ENCODE data around the gene ESRRA. TPM values are rescaled to one million over a fixed set of nuclear protein-coding genes. Genes with fewer than 3 reads are reported as not detected.

The ESRRA gene
- total RNA-seq, 1 experiment from 2014 or later = 111 TPM

GRCh38 chr11:64318766-64319761, 13.7 kb downstream of the ESRRA start:
- no peaks in the 10 kb centered on the region for H4K20me1 ChIP-seq (ENCODE audit: low read length)
- no peak overlapping the region; the same call in 1 of the 2 replicates for H3K27ac ChIP-seq (ENCODE audit: low read length)
- peaks cover 49% of the 10 kb centered on the region for H3K79me2 ChIP-seq (ENCODE audit: low read length)
- no peak for ATAC-seq
- no peaks in the 10 kb centered on the region for H3K27me3 ChIP-seq (ENCODE audit: low read length)
- H3K9ac ChIP-seq (ENCODE audit: low read length) = peak overlapping the region; percentile 93
- intact Hi-C loops (cut with micrococcal nuclease) = loop anchor here (1.0 kb wide), 2 partner anchors 10 to 36 kb away; no protein-coding TSS in a partner anchor
- no peak for TF ChIP-seq CTCF (conservative IDR thresholded peaks at IDR 0.05; ENCODE audit: low read depth, low read length)
- no peak for TF ChIP-seq EZH2phosphoT487 (IDR thresholded peaks at IDR 0.05; ENCODE audit: borderline replicate concordance, low read length)
- TF ChIP-seq EZH2 (IDR thresholded peaks at IDR 0.05; ENCODE audit: low read length, unreplicated experiment) = no peak
- ChIA-PET POLR2A (ENCODE audit: unreplicated experiment) (interaction anchor here (1.3 to 2.0 kb wide), 2 partner anchors 24 to 36 kb away, joined by 7 to 14 read pairs; no protein-coding TSS in a partner anchor), CTCF (interaction anchor here (0.6 to 3.0 kb wide), 4 partner anchors 13 to 38 kb away, joined by 3 to 78 read pairs (median 20); partner anchors contain the start of gene ESRRA)
- H3K9me2 ChIP-seq (replicated peaks; ENCODE audit: low read length) = no peaks in the 10 kb centered on the region
- H3F3A ChIP-seq (ENCODE audit: low read length, unreplicated experiment) = peaks cover 7% of the 10 kb centered on the region
- H3K4me2 ChIP-seq (ENCODE audit: low read length) = peak overlapping the region; percentile 91
- BruUV-seq (replicated peaks) = no TSS peak
- no peaks in the 10 kb centered on the region for H3K9me3 ChIP-seq (ENCODE audit: low read length)
- H3K4me3 ChIP-seq (ENCODE audit: low read length) = peak overlapping the region; percentile 83
- DNase-seq = no peak
- peaks cover 14% of the 10 kb centered on the region for H3K36me3 ChIP-seq (ENCODE audit: low read depth, low read length)
- H2AFZ ChIP-seq (ENCODE audit: low read length) = peak overlapping the region; percentile 82; the same call in 1 of the 2 replicates
- H3K4me1 ChIP-seq (ENCODE audit: insufficient read depth, low read length) = peaks cover 28% of the 10 kb centered on the region

GRCh38 chr11:64320556-64320955, 15.2 kb downstream of the ESRRA start:
- H3K4me2 ChIP-seq (ENCODE audit: low read length) = 0 out of 2 replicates have a peak overlapping the region, but pooled peaks have one; percentile 0
- peaks cover 28% of the 10 kb centered on the region for H3K4me1 ChIP-seq (ENCODE audit: insufficient read depth, low read length)
- H2AFZ ChIP-seq (ENCODE audit: low read length) = no peak overlapping the region
- no peaks in the 10 kb centered on the region for H3K9me2 ChIP-seq (replicated peaks; ENCODE audit: low read length)
- ChIA-PET POLR2A (ENCODE audit: unreplicated experiment) (no interaction called here), CTCF (interaction anchor here (0.7 kb wide), 1 partner anchor 11 kb away, joined by 3 read pairs; no protein-coding TSS in a partner anchor)
- BruUV-seq (replicated peaks) = no TSS peak
- H3K27ac ChIP-seq (ENCODE audit: low read length) = no peak overlapping the region
- H3K4me3 ChIP-seq (ENCODE audit: low read length) = no peak overlapping the region
- TF ChIP-seq EZH2 (IDR thresholded peaks at IDR 0.05; ENCODE audit: low read length, unreplicated experiment) = no peak
- TF ChIP-seq CTCF (conservative IDR thresholded peaks at IDR 0.05; ENCODE audit: low read depth, low read length) = no peak
- no peak for TF ChIP-seq EZH2phosphoT487 (IDR thresholded peaks at IDR 0.05; ENCODE audit: borderline replicate concordance, low read length)
- intact Hi-C loops (cut with micrococcal nuclease) = no loop called here
- ATAC-seq (no peak), DNase-seq (no peak)
- H3K9me3 ChIP-seq (ENCODE audit: low read length) = no peaks in the 10 kb centered on the region
- peaks cover 44% of the 10 kb centered on the region for H3K79me2 ChIP-seq (ENCODE audit: low read length)
- H3K27me3 ChIP-seq (ENCODE audit: low read length) = no peaks in the 10 kb centered on the region
- peaks cover 6% of the 10 kb centered on the region for H3K36me3 ChIP-seq (ENCODE audit: low read depth, low read length)
- H3F3A ChIP-seq (ENCODE audit: low read length, unreplicated experiment) = peaks cover under 1% of the 10 kb centered on the region
- no peak overlapping the region for H3K9ac ChIP-seq (ENCODE audit: low read length)
- no peaks in the 10 kb centered on the region for H4K20me1 ChIP-seq (ENCODE audit: low read length)
